GM12874 (cell line): ENCODE measurements around the gene LLGL1.

Experiments used
- TF ChIP-seq, protein P1 (sequence below): IDR thresholded peaks from 2 replicates; pipeline ENCODE4 v1.5.1; 2011; ENCODE audit warnings: low read depth, mild to moderate bottlenecking, control low read depth, low read length, moderate library complexity; ENCODE audit not compliant: insufficient read depth

LLGL1 gene

DNA sequence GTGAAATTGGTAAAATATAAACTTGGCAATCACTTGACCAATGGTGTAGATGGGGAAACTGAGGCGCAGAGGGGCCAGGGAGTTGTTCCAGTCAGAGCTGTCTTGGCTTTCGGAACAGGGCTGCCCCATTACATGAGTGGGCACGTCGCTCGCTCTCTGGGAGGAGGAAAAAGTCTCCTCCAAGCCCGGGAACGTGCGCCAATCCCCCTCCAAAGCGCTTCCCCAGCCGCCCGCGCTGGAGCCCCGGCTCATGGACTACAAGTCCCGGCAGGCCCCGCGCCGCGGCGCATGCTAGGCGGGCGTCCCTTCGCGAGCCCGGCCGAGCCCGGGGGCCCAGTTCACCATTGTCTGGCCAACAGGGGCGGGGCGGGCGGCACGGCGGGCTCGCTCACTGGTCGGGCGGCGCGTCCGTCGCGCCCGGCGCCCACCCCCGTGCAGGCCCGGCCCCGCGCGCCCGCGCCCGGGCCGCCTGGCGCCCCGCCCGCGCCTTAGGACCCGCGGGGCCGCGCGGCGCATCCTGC lies at the start of gene LLGL1:
LLGL1 (plus strand) TSS at position 515 of the 521 bp plus-strand sequence. CDS start 48 bp downstream, outside the sequence.
- TF ChIP-seq, protein P1, sequence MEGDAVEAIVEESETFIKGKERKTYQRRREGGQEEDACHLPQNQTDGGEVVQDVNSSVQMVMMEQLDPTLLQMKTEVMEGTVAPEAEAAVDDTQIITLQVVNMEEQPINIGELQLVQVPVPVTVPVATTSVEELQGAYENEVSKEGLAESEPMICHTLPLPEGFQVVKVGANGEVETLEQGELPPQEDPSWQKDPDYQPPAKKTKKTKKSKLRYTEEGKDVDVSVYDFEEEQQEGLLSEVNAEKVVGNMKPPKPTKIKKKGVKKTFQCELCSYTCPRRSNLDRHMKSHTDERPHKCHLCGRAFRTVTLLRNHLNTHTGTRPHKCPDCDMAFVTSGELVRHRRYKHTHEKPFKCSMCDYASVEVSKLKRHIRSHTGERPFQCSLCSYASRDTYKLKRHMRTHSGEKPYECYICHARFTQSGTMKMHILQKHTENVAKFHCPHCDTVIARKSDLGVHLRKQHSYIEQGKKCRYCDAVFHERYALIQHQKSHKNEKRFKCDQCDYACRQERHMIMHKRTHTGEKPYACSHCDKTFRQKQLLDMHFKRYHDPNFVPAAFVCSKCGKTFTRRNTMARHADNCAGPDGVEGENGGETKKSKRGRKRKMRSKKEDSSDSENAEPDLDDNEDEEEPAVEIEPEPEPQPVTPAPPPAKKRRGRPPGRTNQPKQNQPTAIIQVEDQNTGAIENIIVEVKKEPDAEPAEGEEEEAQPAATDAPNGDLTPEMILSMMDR = no peak

DNA sequence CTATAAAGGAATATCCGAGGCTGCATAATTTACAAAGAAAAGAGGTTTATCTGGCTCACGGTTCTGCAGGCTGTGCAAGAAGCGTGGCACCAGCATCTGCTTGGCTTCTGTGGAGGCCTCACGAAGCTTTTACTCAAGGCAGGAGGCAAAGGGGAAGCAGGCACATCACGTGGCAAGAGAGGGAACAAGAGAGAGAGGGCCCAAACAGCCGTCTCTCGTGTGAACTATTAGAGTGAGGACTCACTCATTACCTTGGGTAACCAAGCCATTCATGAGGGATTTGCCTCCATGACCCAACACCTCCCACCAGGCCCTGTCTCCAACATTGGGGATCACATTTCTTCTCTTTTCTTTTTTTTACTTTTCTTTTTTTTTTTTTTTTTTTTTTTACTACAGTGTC lies 49.3 kb upstream of the LLGL1 start:
- TF ChIP-seq, protein P1 = no peak

DNA sequence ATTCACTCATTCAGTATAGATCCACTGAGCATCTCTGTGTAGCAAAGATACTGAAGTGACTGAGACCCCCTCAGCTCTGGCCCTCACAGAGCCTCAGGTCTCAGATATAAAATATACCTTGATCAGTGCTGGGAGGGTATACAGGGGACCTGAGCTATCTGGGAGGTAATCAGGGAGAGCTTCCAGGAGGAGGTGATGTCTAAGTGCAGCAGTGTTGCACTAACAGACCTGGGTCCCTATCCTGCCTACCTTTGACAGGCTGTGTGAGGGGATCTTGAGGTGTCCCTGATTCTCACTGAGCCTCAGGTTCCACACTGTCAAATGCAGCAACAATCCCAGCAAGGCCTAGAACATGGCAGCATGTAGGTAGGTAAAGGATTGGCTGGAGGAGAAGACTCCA lies 48.3 kb upstream of the LLGL1 start:
- TF ChIP-seq, protein P1 = no peak

DNA sequence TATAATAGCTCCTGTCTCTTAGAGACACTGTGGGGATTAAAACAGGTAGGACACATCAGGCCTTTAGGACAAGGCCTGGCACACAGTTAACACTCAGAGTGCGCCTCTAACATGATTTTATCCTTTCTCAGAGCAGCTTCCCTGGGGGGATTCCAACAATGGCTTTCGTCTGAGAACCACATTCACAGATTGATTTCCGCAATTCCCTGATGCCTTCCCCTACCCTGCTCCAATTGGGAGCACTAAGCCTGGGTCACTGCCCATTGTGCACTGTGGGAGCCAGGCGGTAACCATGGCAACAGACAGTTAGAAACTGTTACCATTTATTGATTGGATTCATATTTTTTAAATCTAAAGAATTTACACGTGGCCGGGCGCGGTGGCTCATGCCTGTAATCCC lies 47.7 kb upstream of the LLGL1 start:
- TF ChIP-seq, protein P1 = no peak

DNA sequence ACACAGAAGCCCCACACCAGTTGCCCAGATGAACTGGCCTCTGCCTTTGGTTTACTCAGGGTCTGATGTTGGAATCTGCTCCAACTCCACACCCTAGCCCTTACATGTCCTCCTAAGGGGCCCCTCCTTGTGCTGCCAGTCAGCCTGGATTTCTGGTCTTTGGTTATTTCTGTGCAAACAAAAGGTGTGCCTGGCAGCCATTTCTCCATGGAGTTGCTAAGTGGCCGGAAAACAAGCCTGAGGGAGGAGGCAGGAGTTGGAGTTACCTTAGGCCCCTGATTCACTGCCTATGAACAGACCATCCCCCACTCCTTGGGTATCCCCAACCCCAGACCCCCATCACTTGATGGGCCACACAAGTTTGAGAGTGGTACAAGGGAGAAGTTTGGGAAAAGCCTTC lies 46.2 kb upstream of the LLGL1 start:
- TF ChIP-seq, protein P1 = no peak

DNA sequence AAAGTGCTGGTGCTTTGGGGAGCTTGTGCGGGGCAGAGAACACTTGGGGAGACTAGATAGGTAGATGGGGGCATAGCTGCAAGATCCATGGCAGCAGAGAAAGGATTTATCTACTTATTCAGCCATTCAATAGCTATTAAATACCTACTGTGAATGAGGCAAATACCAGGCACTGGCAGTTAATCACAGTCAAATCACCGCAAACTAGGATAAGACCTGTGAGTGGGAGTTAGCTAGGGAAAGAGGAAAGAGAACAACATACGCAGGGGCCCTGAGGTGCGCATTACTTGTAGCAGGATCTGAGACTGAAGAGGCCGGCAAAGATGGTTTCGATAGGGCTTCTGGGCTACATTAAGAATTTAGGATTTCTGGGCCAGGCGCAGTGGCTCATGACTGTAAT lies 45.6 kb upstream of the LLGL1 start:
- TF ChIP-seq, protein P1 = no peak

DNA sequence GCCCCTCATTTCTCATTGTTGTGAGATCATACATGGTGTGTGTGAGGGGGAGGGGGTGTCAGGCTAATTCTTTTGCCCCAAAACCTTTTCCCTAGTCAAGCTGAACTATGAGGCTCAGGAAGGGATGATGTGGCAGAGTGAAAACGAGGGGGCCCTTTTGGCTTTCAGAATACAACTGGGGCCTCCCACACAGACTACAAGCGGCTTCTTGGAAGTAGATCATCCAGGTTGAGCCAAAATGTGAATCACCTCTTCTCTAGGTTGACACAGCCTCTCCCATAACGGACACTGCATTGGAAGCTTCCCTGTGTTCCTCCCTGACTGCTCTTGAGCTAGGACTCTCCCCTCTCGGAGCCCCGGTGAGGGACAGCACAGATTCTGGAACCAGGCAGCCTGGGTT lies 44.1 kb upstream of the LLGL1 start:
- TF ChIP-seq, protein P1 = no peak
